HG02642 (cell line): ENCODE results near the gene SURF1.
"Not testable (repeated sequence)": the region's sequence is repeated elsewhere in the genome, so short reads cannot be mapped to it uniquely, and the experiment has no call there.

ENCODE experiments used
- ATAC-seq: cut with Tn5 transposase; IDR thresholded peaks from one replicate; pipeline ENCODE4 v1.9.1; 2021; ENCODE audit warnings: mild to moderate bottlenecking; ENCODE audit not compliant: unreplicated experiment, poor library complexity

The SURF1 gene

GRCh38 chr9:133327834-133328484 lies 28.3 kb downstream of the SURF1 start:
- no peak for ATAC-seq

GRCh38 chr9:133327021-133327420 lies 29.3 kb downstream of the SURF1 start:
- ATAC-seq = not testable (repeated sequence)

GRCh38 chr9:133323991-133324703 lies 32.1 kb downstream of the SURF1 start:
- ATAC-seq = no peak

- ATAC-seq = no peak
Measured at GRCh38 chr9:133323211-133323610, 33.1 kb downstream of the SURF1 start.

GRCh38 chr9:133322701-133323100 lies 33.6 kb downstream of the SURF1 start:
- no peak for ATAC-seq

DNA sequence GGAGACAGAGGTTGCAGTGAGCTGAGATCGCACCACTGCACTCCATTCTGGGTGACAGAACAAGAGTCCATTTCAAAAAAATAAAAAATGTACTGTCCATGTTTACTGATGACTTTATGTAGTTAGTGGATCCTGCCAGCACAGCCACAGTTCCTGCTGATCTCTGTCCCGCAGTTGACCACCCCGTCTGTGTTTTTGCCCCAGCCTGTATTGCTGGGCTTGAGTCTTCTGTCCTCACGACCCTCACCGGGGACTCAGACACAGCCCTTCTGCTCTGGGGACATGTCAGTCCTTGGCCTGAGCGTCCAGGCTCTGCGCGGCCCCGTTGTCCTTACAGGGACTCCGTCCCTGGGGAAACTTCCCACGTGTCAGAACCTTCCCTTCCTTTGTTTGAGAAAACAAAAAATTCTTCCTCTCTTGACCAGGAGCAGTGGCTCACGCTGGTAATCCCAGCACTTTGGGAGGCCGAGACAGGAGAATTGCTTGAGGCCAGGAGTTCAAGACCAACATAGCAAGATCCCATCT lies 34.8 kb downstream of the SURF1 start:
- ATAC-seq = no peak

GRCh38 chr9:133320421-133320881 lies 35.8 kb downstream of the SURF1 start:
- no peak for ATAC-seq

- ATAC-seq = not testable (repeated sequence)
Measured at GRCh38 chr9:133317551-133317950, 38.7 kb downstream of the SURF1 start.

DNA sequence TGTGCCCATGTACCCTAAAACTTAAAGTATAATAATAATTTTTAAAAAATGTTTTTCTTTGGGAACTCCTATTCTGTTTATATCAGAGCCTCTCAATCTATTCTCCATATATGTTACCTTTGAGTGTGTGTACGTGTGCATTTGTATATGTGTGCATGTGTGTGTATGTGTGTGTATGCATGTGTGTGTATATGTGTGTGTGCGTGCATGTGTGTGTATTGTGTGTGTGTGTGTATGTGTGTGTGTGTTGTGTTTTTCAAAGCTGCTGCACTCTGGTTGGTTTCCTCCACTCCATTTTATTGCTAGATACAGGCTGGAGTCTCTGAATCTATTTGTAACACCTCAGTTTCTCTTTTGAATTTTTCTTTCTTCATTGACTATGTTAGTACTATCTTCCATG lies 40.3 kb downstream of the SURF1 start:
- no peak for ATAC-seq

- ATAC-seq = no peak
Measured at GRCh38 chr9:133309608-133310007, 46.7 kb downstream of the SURF1 start.

DNA sequence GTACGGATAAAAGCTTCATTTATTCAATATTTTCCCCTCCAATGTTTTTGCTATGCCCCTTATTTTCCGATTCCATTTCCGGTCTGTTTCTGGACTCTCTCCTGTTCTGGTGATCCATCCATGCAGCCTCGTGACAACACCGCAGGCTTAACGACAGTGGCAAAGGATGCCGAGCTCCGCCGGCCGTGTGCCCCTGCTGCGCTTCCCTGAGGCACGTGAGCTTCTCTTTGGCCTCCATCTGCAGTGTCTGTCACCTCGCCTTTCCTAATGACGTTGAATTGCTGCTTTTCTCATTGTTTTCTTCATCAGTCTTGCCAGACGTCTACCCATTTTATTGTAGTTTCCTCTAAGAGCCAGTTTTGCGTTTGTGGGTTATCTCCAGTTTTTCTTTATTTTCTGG lies 49.0 kb downstream of the SURF1 start:
- no peak for ATAC-seq

GRCh38 chr9:133306242-133307204 lies 49.8 kb downstream of the SURF1 start:
- no peak for ATAC-seq

DNA sequence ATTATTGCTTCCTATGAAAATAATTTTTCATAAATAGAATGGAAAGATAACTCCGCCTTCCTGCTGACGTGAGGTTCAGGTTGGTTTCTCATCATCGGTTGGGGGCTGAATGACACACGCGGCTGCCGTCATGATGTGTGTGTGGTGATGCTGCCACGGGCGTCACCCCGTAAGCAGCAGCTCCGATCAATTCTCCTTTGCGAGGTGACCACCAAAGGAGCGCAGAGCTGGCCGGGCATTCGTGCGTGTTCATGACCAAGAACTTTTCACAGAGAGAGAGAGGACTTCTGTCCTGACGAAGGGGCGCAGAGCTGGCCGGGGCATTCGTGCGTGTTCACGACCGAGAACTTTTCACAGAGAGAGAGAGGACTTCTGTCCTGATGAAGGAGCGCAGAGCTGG lies 50.6 kb downstream of the SURF1 start:
- no peak for ATAC-seq

DNA sequence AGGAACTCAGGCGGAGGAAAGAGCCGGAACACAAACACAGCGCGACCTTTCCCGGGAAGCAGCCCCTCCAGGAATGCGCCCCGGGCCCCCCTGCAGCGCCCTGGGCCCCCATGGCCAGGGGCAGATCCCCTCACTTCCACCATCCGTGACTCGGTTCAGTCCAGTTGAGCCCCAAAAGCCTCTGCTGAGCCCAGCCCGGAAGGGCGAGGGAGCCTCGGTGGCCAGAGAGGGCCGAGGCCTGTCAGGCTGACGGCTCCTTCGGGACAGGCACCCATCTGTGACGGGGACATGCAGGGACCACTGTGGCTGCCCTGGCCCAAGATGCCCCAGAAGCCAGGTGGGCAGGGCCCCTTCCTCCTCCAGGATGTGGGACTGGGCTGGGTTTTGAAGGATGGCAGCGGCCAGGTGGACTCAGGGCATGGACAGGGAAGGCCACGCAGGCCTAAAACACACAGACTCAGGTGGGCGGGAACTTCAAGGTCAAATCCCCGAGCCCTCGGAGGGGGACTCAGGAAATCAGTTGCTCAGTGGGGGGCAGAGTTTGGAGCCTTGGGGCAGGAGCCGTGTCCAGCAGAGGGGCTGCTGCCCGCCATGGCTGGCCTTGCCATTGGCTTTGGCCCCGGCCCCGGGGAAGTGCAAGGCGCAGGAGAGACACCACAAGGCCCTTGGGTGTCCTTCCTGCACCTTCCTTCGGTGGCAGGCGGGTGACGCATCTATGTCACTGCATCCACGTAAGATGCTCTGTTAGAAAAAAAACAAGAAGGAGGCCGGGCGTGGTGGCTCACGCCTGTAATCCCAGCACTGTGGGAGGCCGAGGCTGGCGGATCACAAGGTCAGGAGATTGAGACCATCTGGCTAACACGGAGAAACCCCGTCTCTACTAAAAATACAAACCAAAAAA lies 51.6 kb downstream of the SURF1 start:
- ATAC-seq = no peak

DNA sequence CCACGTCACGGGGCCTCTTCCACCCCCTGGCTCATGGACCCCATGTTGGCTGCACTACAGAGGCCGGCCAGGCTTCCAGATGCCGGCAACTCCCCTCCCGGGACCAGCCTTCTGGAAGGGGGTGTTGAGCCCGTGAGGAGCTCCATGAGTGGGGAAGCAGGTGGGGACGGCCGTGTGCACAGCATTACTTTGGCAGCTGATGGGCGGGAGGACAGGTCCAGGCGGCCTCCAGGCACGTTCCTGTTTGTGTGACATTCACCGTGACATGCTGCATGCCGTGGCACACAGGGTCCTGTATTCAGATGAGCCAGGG lies 52.2 kb downstream of the SURF1 start:
- ATAC-seq = no peak

GRCh38 chr9:133303266-133304157 lies 52.8 kb downstream of the SURF1 start:
- no peak for ATAC-seq
